GM19035 (cell line): ENCODE results near the gene CRADD.
A peak's percentile ranks its signal among the peaks of the same experiment; 100 is the strongest.
"Not testable (repeated sequence)": the region's sequence is repeated elsewhere in the genome, so short reads cannot be mapped to it uniquely, and the experiment has no call there.

ENCODE experiments used
- ATAC-seq: cut with Tn5 transposase; IDR thresholded peaks from one replicate; pipeline ENCODE4 v1.9.1; 2021; ENCODE audit not compliant: unreplicated experiment

The CRADD gene

GRCh38 chr12:93780101-93780641 lies 103.0 kb downstream of the CRADD start:
- no peak for ATAC-seq

GRCh38 chr12:93780886-93781285 lies 103.7 kb downstream of the CRADD start:
- ATAC-seq = not testable (repeated sequence)

- ATAC-seq = not testable (repeated sequence)
Observed at GRCh38 chr12:93781961-93782360, 104.8 kb downstream of the CRADD start.

- ATAC-seq = no peak
Observed at GRCh38 chr12:93782853-93783252, 105.7 kb downstream of the CRADD start.

- no peak for ATAC-seq
Observed at GRCh38 chr12:93783832-93784231, 106.7 kb downstream of the CRADD start.

- no peak for ATAC-seq
Observed at GRCh38 chr12:93784339-93785086, 107.3 kb downstream of the CRADD start.

- ATAC-seq = no peak
Observed at GRCh38 chr12:93785249-93786010, 108.3 kb downstream of the CRADD start.

GRCh38 chr12:93786656-93787397 lies 109.7 kb downstream of the CRADD start:
- no peak for ATAC-seq

GRCh38 chr12:93788853-93789252 lies 111.7 kb downstream of the CRADD start:
- no peak for ATAC-seq

- no peak for ATAC-seq
Observed at GRCh38 chr12:93789767-93790166, 112.6 kb downstream of the CRADD start.

GRCh38 chr12:93790472-93791152 lies 113.4 kb downstream of the CRADD start:
- no peak for ATAC-seq

GRCh38 chr12:93793007-93793406 lies 115.8 kb downstream of the CRADD start:
- no peak for ATAC-seq

GRCh38 chr12:93793983-93794382 lies 116.8 kb downstream of the CRADD start:
- ATAC-seq = no peak

GRCh38 chr12:93794738-93795137 lies 117.6 kb downstream of the CRADD start:
- peak; percentile 53 for ATAC-seq

- ATAC-seq = no peak
Observed at GRCh38 chr12:93795352-93795751, 118.2 kb downstream of the CRADD start.

- no peak for ATAC-seq
Observed at GRCh38 chr12:93796729-93797128, 119.6 kb downstream of the CRADD start.

- no peak for ATAC-seq
Observed at GRCh38 chr12:93798279-93799151, 121.3 kb downstream of the CRADD start.

GRCh38 chr12:93801666-93802065 lies 124.5 kb downstream of the CRADD start:
- ATAC-seq = not testable (repeated sequence)

GRCh38 chr12:93802293-93802692 lies 125.1 kb downstream of the CRADD start:
- no peak for ATAC-seq
